HUDEP-2 (cell line): ENCODE data around the gene CCHCR1.

ENCODE experiments used
- DNase-seq, 76 experiments: peaks; one replicate each; lab custom pipeline; 2025; ENCODE audit not compliant: unreplicated experiment in 76 of 76; lab: John Stamatoyannopoulos, UW

The CCHCR1 gene

GRCh38 chr6:31112478-31112877 lies 45.1 kb downstream of the CCHCR1 start, which contains the start of gene C6orf15:
Gene C6orf15 (minus strand): TSS chr6:31112575. CDS start chr6:31112555, 20 bp downstream.
- DNase-seq: no peak

- DNase-seq: no peak
These were observed 45.9 kb downstream of the CCHCR1 start for GRCh38 chr6:31111712-31112111.

GRCh38 chr6:31110825-31111582 lies 46.6 kb downstream of the CCHCR1 start:
- no peak for DNase-seq

GRCh38 chr6:31107052-31107451 lies 50.5 kb downstream of the CCHCR1 start:
- no peak for DNase-seq

GRCh38 chr6:31103136-31103535 lies 54.5 kb downstream of the CCHCR1 start:
- no peak for DNase-seq

- no peak for DNase-seq
These were observed 59.1 kb downstream of the CCHCR1 start for GRCh38 chr6:31098449-31098938.

- DNase-seq: no peak
These were observed 60.9 kb downstream of the CCHCR1 start for GRCh38 chr6:31096656-31097055.

GRCh38 chr6:31096215-31096614 lies 61.4 kb downstream of the CCHCR1 start:
- no peak for DNase-seq

- no peak for DNase-seq
These were observed 63.2 kb downstream of the CCHCR1 start for GRCh38 chr6:31094389-31094881.

GRCh38 chr6:31092769-31093505 lies 64.7 kb downstream of the CCHCR1 start:
- DNase-seq: peak in 1 of 76 experiments; percentile 54
